Body of pancreas (tissue), 4 donors: Measurements from ENCODE around the gene CHIT1.

Experiments used
- CTCF ChIP-seq, 7 experiments: fragments of 450-650 bp in 4 of 7; fragments of 200-600 bp in 3 of 7; sonication (generic) in 3 of 7; IDR thresholded peaks; one replicate each; pipeline ENCODE4 v1.5.1; 2016 to 2019; ENCODE audit warnings: antibody characterized with exemption in 7 of 7
- POLR2A ChIP-seq, 3 donors: fragments of 450-650 bp; IDR thresholded peaks; one replicate each; pipeline ENCODE4 v1.6.1; 2016; ENCODE audit warnings: antibody characterized with exemption in 3 of 3, mild to moderate bottlenecking in 2 of 3

- TF ChIP-seq CTCF (IDR thresholded peaks at IDR 0.05) (no peak), POLR2A (IDR thresholded peaks at IDR 0.05) (no peak)
These were observed 46.9 kb upstream of the CHIT1 start for GRCh38 chr1:203276408-203276807.
